NCI-H146 (cell line): ENCODE data around the gene CAPN6.

Source experiments
- DNase-seq: peaks from one replicate; lab custom pipeline; 2025; lab: John Stamatoyannopoulos, UW

Gene CAPN6, protein sequence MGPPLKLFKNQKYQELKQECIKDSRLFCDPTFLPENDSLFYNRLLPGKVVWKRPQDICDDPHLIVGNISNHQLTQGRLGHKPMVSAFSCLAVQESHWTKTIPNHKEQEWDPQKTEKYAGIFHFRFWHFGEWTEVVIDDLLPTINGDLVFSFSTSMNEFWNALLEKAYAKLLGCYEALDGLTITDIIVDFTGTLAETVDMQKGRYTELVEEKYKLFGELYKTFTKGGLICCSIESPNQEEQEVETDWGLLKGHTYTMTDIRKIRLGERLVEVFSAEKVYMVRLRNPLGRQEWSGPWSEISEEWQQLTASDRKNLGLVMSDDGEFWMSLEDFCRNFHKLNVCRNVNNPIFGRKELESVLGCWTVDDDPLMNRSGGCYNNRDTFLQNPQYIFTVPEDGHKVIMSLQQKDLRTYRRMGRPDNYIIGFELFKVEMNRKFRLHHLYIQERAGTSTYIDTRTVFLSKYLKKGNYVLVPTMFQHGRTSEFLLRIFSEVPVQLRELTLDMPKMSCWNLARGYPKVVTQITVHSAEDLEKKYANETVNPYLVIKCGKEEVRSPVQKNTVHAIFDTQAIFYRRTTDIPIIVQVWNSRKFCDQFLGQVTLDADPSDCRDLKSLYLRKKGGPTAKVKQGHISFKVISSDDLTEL

DNA sequence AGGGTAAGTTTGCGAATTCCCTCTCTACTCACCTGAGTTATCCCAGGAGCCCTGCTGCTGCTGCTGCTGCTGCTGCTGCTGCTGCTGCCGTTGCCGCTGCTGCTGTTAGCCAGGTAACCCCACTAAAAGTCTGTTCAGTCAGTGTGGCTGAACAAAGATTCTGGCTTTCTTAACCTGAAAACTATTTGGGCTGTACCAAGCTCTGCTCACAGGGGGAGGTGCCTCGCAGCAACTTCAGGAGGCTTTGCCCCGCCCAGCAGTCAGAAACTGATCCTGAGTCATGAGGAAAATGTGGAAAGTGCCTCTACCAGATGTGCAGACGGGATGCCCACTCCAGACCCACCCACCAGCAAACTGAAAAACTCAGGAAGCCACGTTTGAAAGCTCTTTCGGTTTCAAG lies at the start of gene CAPN6:
Gene CAPN6, minus strand, starts transcription at position 145 of the 400 bp plus-strand sequence. CDS start 6,547 bp downstream, outside the sequence.
- no peak for DNase-seq

DNA sequence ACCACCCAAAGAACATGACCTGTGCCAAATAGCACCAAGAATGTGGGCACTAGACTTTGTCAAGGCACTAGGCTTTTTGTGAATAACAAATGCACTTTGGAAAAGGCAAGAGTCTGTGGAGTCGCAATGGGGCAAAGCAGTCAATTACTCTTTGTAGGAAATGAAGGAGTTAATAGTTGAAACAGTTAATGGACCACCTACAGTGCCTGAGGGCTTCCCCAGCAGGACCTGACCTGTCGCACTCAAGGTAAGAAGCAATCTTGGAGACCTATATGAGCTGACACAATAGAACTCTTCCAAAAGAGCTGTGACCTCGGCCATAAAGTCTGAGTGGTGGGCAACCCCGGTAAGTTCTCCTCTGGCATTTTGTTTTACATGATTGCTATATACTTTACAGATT lies 49.2 kb upstream of the CAPN6 start:
- no peak for DNase-seq

DNA sequence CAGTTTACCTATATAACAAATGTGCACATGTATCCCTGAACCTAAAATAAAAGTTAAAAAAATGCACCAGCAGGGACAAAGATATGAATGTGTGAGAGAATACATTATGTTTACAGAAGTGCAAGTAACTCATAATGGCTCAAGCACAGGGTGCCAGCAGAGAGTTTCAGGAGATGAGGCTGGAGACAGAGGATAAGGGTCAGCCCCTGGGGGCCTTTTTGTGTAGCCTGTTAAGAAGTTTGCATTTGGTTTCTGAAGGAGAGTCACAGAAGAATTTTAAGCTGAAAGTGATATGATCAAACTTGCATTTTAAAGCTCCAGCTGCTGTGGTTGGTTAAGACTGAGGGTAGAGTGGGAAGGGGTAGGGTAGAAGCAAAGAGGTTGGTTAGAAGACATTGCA lies 48.6 kb upstream of the CAPN6 start:
- DNase-seq: no peak

DNA sequence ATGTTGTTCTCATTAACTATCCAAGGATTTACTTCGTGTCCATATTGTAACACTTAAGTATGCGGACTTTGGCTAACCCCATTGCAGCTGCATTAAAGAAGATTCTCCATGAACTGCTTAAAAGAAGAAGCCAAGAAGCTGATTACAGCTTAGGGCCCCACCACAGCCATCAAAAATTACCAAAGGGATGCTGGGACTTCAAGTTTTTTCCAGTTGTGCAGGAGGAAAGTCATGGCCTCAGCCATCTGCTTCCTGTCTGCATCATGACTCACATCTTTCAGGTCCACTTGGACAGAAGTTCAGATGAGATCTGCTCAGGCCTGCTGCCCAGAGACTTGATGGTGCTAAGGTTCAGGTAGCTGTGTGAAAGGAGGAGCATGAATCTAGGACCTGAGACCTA lies 38.8 kb upstream of the CAPN6 start:
- no peak for DNase-seq

DNA sequence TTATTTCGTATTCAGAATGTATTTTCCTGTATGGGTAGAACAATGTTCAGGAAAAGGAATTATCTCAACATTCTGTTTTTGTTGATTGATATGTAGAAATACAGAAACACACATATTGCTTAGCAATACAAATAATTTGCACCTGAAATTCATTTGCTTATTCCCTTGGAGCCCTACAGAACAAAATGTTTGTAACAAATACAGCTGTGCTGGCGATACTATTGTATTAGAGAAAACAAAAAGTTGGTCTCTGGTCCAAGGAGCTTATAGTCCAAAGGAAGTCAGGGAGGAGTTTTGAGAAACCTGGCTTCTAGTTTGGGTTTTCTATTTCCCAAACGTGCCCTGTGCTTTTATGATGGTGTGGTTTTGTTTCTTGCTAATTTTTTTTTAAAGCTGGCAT lies 37.8 kb upstream of the CAPN6 start:
- DNase-seq: no peak

DNA sequence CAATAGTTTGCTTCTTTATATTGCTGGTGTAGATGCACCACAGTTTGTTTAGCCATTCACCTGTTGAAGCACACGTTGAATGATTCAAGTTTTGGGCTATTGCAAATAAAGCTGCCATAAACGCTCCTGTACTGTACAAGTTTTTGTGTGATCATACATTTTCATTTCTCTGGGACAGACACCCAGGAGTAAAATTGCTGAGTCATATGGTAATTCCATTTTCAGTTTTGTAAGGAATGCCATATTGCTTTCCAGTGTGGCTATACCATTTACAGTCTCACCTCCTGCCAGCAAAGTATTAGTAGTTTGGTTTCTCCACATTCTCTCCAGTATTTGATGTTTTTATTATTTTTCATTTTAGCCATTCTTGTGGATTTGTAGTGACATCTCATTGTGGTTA lies 32.0 kb upstream of the CAPN6 start:
- DNase-seq: no peak

DNA sequence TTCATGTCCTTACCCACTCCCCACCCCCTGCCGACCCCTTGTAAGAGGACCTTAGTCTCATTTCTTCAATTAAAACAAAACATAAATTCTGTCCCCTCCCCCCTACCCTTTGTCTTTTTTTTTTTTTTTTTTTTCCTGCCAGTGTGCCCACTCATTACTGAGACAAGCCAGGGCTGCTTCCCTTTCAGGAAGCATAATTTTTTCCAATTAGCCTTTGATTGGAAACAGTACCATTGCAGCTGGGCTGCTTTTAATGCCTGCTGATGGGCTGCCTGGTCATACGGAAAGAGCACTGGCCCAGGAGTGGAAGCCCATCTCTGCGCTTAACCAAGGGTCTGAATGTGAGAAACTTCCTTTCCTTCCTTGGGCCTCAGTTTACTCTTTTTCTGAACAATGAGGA lies 18.6 kb upstream of the CAPN6 start:
- DNase-seq: no peak

DNA sequence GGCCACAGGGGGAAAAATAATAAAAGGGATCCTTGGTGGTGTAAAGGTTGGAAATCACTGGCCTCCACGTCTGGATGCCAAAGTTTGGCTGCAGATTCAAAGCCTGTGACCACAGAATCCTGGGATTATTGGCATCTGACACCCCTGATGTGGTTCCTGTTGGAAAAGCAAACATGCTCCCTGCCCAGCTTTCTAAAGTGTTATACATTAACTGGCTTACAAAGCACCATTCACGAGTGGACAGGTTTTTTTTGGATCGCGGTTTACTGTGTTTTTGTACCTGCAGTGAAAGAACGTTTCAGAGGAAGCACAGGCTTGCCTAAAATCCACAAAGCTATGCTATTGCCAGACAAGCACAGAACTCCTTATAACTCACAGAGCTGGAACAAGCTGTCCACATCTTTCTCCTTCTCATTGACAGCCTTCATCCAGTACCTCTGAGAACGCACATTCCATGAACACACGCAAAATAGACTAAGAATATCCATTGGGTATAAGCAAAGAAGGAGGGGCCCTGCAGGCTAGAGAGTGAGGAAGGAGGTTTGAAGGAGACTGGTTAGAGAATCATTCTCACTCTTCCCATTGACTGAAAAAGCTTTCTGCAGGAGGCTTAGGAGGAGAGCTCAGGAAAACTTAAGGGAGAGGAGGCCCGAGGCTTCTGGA lies 14.5 kb upstream of the CAPN6 start:
- no peak for DNase-seq

DNA sequence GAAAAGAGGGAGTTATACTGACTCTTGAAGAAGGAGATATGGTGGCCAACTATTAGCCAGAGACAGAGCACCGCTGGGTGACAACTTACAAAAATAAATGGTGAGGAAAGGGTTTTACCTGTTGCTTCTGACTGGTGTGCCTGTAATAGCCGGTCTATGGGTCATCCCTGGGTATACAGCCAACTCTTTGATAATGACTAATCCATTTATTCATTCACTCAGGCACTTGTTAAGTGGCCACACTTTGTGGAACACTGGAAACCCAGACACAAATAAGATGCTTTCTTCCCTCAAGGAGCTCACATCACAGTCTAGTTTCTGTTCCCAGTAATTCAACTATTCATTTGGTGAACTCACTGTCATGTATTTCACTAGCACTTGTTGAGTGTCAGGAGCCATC lies 13.2 kb upstream of the CAPN6 start:
- DNase-seq: no peak

DNA sequence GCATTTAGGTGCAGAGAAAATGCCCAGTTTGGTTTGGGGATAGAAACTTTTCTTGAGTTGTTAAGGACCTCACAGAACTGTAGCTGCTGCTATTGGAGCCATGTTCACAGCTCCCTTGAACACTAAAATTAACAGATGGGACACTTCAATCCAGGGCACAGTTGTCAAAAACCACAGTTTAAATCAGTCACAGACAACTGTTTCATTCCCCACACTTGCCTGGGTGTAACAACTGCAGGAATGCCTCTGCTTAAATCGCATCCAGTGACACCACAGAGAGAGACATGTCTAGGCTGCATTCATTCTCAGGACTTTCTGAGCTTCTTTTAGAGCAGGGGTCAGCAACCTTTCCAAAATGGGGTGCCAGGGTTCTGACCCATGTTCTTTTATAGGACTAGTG lies 12.7 kb upstream of the CAPN6 start:
- DNase-seq: no peak

DNA sequence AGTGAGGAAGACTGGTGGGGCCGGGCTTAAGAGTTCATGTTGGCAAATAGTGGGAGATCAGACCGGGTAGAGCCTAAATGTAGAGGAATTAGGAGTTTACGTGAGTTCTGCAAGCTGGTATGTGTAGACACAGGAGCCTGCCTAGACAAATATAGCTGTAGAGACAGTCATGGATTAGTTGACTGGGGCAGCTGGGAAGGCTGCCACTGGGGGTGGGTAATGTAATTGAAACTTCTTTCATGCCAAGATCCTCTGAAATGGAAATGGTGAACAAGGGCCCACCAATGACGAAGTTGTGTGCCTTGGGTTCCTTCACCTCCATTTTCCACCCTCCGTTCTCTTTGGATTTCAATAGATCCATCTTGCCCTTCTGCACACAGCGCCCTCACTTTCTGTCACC lies 11.9 kb upstream of the CAPN6 start:
- DNase-seq: no peak

DNA sequence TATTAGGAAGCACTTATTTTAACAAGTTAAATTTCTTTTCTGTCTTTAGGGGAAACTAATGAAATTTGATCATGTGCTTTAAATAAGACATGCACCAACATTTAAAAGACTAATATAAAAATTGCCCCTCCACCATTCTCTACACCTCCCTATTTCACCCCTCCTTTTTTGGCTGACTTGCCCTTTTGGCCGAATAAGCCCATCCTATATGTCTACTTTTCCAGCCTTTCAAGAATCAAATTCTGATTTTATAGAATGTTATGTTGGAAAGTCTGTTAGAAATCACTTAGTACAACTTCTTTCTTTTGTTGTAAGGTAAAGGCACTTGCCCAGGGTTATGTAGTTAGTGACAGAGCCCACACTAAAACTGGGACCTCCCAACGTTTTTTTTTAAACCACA lies 1.8 kb downstream of the CAPN6 start:
- no peak for DNase-seq

DNA sequence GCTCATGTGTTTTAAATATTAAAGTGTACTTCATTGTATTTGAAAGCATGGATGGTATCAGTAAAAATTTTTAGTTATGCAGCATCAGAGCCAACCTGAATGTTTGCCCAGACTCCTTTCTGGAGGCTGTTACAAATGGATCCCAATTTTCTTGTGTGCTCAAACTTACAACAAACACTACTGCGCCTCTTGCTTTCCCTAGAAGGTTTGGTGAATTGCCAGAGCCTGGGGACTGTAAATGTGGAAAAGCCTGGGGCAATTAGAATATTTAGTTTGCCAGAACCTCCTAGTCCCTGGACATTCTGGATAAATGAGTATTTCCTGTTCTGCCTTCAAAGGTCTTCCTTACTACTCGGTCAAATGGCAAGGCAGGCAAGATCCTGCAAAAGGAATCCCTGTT lies 4.8 kb downstream of the CAPN6 start:
- DNase-seq: no peak

DNA sequence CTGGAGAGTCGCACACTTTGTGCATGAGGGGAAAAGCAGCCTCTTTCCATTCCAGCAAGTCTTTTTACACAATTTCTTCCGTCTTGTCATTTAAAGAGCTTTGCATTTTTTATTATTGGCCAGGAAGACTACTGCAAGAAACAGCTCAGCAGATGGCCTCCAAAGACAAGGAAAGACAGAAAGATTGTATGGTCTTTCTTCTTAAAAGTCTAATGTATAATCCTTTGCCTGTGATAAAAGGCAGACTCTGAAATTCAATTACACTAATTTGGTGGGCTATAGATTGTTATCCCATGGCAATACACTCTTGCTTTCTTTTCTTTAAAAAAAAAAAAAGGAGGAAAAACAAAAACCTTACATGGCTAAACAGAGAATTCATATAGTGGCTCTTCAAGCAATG lies 5.9 kb downstream of the CAPN6 start:
- no peak for DNase-seq

DNA sequence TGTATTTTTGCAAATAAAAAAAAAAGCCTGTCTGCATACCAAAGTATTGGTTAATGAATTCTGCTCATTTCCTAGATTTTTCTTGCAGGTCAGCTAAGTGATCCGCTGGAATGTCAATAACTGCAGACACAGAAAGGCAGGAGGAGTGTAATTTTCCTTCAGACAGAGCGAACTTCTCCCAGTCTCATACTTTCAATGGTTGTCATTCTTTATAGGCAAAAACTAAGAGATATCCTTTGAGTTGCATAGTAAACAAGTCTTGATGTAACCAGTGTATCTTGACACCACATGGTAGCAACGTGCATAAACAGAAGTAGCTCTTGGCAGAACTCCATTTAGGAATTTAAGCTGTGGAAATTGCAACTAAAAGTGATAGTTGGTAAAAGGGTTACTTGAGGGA lies 8.2 kb downstream of the CAPN6 start:
- DNase-seq: no peak

DNA sequence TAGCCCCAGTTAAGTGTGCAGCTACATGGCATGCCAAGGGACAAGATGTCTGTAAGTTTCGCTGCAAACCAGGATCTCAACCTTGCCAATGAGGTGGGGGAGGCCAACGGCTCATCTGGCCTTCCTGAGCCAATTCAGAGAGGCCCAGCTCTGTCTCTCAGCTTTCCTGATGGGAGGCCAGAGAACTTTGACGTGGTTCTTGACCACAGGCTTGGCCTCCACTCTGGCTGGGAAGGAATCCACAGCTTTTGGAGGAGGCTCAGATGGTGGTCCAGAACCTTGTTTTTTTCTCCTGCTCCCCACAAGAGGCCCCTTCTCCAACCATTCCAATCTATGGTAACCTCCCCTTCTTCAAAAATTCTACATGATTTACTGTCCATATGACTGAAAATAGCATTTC lies 9.8 kb downstream of the CAPN6 start:
- no peak for DNase-seq

DNA sequence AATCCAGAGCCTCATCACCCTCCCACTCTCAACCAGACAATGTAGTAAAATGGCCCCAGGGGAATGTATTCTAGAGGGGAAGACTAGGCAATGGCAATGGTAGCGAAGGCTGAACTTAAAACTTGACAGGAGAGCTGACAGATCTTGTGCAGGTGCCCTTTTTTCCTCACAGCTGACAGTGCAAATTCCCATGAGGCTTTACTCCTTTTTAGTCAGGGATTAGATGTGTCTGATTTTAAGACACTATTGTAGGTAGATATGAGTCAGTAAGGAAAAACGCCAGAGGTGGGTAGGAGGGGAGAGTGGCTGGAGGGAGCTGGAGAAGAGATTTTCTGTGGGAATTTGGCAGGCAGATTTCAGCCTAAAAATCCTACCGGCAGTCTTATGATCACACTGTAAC lies 10.7 kb downstream of the CAPN6 start:
- no peak for DNase-seq

DNA sequence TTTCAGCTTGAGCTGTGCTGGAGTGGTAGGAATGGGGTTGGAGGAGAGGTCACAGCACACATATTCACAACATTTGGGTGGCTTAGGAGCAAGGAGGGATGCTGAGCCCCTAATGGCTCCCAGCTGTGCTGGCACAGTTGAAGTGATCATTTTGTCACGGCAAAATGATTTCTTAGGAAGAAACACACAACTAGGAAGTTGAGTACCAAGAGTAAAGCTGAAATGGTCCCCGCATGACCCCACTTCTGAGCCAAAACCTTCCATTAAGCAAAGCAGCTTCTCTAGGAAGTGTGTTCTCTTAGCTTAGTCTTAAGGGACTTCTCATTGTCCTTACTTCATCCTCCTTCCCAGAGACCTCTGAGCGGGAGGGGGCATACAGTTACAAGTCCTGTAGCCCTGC lies 12.6 kb downstream of the CAPN6 start:
- no peak for DNase-seq

DNA sequence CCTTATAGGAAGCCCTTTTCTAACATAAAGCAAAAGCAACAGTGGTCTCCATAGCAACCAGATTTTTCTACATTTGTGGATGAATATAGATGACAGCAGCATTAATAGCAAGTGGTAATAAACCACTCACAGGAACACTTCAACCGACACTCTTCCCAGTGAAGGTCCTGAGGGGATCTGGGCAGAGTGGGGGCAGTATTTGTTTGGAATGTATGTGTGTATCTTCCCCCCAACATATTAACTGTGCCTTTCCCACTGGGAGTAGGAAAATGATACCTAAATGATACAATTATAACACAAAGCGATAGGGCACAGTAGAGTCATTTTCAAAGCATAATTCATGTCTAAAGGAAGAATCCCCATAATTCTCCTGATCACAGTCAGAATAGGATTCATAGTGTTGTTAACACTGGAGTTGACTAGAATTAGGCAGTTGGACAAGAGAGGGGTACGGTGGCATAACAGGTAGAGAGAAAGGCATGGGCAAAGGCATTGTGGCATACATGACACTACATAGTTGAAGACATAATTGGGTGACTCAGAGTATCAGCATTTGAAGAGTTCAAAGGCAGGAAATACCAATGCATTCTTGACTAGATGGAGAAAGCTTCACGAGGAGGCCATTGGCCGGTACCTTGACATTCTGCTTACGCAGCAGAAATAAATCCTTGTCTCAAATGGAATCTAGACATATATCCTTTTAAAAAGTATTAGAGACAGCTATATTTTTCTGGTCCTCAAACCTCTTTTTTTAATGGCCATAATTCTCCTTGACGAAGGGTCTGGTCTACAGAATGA lies 15.2 kb downstream of the CAPN6 start:
- DNase-seq: no peak

DNA sequence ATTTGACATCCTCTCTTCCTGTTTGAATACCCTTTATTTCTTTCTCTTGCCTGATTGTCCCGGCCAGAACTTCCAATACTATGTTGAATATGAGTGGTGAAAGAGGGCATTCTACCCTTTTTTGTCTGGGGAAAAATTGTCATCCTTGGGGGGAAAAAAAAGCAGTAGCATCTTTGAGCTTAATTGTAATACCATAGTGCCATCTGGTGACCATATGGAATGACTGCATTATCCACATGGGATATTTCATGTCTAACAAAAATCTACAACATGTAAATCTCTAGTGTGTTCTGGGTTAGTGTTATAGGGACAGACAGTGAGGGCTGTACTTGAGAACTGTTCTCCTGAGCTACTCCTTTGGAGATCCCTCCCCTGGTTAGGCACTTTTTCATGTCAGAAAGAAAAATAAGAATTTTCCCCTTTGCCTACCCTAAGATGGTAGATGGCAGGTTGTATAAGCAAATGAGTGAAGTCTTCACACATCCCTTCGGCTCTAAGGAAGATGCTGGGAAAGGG lies 26.0 kb downstream of the CAPN6 start:
- no peak for DNase-seq

DNA sequence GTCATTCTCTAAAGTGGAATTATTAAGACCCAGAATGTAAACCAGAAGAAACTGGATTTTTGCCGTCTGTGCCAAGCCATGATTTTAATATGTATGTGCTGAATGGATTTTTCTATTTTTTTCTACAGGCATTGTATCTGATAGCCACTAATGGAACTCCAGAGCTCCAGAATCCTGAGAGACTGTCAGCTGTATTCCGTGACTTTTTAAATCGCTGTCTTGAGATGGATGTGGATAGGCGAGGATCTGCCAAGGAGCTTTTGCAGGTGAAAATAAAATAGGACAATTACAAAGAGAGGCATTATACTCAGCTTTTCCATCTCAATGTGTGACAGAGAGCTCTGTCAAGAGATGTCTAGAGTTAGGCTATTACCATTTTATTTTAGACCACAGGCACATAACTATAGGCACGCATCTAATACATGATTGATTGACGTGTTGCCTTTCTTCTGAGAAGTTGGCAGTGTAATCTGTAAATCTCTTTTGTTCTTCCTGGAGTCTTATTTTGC lies 53.9 kb downstream of the CAPN6 start:
- DNase-seq: no peak

DNA sequence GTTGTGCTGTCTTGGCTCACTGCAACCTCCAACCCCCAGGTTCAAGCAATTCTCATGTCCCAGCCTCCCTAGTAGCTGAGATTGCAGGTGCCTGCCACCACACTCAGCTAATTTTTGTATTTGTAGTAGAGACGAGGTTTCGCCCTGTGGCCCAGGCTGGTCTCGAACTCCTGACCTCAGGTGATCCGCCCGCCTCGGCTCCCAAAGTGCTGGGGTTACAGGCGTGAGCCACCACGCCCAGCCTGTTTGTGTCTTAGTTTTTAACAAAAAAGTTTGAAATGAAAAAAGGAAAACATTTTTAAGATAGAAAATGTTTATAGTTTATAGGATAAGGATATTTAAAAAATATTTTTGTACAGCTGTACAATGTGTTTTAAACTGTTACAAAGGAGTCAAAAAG lies 62.4 kb downstream of the CAPN6 start:
- DNase-seq: no peak
